GM18873 (cell line): ENCODE measurements around the gene MPV17L2.
"Not testable (repeated sequence)": the region's sequence is repeated elsewhere in the genome, so short reads cannot be mapped to it uniquely, and the experiment has no call there.

ENCODE experiments used
- ATAC-seq: cut with Tn5 transposase; IDR thresholded peaks from one replicate; pipeline ENCODE4 v1.9.1; 2021; ENCODE audit warnings: mild to moderate bottlenecking, moderate library complexity, moderate number of reproducible peaks; ENCODE audit not compliant: unreplicated experiment, low FRiP score

MPV17L2 gene

GRCh38 chr19:18192673-18193387, at the start of gene MPV17L2:
Gene MPV17L2, plus strand, starts transcription at chr19:18193218. Its CDS starts 64 bp downstream, at chr19:18193282.
- ATAC-seq: peak; percentile 82

- no peak for ATAC-seq
Observed at GRCh38 chr19:18143902-18144301, 49.1 kb upstream of the MPV17L2 start.

DNA sequence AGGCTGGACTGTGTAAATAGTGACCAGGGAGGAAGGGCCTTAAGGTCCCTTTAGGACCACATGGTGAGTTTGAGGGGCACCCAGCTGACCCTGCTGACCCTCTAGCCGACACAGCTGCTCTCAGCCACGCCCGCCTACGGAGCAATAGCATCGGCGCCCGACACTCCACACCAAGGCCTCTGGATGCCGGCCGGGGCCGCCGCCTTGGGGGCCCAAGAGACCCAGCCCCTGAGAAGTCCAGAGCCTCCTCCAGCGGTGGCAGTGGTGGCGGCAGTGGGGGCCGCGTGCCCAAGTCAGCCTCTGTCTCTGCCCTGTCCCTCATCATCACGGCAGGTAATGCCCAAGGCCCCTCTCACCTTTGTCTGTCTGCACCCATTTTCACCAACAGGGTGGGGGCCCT, 48.7 kb upstream of the MPV17L2 start:
- no peak for ATAC-seq

DNA sequence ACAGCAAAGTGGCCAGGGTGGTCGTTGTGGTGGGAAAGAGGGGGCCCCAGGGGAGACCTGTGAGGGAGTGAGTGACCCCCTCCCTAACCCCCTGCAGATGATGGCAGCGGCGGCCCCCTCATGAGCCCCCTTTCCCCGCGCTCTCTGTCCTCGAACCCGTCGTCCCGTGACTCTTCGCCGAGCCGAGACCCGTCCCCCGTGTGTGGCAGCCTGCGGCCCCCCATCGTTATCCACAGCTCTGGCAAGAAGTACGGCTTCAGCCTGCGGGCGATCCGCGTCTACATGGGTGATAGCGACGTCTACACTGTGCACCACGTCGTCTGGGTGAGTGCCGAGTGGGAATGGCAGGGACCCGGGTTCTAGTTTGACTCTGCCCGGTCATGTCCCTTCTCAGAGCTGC, 48.1 kb upstream of the MPV17L2 start:
- no peak for ATAC-seq

- ATAC-seq: no peak
Observed at GRCh38 chr19:18145391-18145999, 47.5 kb upstream of the MPV17L2 start.

DNA sequence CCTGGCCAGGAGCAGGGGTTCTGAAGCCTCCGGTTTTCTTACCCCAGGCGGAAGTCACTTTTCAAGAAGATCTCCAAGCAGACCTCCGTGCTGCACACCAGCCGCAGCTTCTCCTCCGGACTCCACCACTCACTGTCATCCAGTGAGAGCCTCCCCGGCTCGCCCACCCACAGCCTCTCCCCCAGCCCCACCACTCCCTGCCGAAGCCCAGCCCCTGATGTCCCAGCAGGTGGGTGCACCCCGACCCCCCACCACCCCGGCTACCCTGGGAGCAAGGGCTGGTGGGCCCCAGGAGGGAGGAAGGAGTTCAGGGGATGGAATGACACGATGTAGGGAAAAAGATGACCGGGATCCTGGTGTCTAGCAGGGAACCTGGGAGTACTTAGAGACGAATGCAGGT, 45.6 kb upstream of the MPV17L2 start:
- ATAC-seq: no peak

- no peak for ATAC-seq
Observed at GRCh38 chr19:18149596-18149975, 43.4 kb upstream of the MPV17L2 start.

DNA sequence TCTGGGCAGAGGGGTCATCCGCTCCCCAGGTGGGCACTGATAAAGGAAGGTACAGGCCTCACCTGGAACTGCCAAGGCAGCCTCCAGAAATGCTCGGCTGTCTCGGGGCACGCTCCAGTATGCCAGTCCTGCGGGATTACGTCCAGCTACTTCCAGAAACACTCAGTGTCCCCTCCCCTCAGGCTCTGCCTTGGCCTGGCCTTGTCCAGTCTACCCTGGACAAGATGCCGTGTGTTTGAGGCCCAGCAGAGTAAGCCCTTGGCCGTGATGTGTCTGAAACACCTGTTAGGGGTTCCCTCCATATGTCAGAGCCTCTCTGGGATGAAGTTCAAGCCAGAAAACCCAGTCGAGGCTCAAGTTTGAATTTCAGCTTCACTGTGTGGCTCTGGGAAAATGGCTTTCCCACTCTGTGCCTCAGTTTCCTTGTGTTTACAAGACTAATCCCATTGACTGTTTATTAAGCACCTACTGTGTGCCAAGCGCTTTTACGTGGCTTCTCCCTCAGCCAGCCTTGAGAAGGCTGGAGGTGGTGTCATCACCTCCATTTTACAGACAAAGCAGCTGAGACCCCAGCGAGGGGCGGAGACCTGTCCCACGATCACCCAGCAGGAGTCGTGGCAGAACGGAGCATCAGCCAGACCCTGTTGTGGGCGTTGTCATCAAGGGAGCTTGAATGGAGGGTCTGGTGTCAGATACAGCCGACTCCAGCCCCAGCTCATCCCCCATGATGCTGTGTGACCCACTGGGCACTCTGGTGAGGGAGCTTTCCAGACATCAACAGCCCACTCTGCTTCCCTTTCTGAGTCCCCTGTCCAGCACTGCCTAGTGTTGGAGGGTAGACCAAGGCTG, 42.0 kb upstream of the MPV17L2 start:
- ATAC-seq: no peak

DNA sequence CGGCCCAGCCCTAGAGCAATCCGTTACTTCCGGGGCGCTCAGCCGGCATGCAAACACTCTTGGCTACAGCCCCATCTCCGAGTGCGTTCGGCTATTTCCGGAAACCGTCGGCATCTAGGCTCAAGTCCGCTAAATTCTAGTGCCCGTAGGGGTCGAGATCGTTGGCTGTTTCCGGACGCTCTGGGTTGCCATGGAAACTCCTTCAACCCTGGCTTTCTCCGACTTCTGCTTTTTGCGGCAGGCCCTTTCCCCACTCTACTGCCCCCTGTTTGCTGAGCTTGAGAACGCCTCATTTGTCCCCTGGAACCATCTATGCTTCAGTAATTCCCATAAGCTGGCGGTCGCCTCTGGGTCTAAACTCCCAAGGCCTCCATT, 40.6 kb upstream of the MPV17L2 start:
- peak; percentile 57 for ATAC-seq

- ATAC-seq: peak; percentile 73
Observed at GRCh38 chr19:18152817-18153555, 40.0 kb upstream of the MPV17L2 start, which contains the start of gene PIK3R2. Gene PIK3R2, plus strand, starts transcription at chr19:18153163. Its CDS starts 2,717 bp downstream, at chr19:18155880.

DNA sequence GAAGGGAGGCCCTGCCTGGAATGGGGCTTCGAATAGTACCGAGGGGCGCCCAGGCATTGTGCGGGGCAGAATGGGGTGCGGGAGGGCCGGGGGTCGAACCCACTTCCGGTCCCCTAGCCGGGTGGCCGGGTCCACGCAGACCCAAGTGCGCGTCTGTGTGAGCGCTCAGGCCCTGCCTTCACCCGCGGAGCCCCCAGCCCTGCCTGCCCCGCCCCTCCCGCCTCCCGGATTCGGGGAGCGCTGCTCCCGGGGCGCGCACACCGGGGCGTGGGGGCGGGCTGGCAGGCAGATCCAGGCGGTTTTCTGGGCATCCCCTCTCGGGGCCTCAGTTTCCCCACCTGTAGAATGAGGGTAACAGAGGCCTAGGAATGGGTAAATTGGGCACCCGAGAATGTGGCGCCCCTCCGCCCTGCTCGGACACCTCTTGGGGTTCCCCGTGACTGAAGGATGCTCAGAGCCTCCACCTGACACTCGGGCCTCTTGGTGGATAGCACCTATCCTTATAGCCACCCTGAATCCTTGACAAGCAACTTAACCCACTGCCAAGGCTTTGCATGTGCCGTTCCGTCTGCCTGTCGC, 39.4 kb upstream of the MPV17L2 start:
- ATAC-seq: no peak

- no peak for ATAC-seq
Observed at GRCh38 chr19:18155095-18156087, 37.6 kb upstream of the MPV17L2 start.

GRCh38 chr19:18156268-18156667, 36.8 kb upstream of the MPV17L2 start:
- ATAC-seq: no peak

DNA sequence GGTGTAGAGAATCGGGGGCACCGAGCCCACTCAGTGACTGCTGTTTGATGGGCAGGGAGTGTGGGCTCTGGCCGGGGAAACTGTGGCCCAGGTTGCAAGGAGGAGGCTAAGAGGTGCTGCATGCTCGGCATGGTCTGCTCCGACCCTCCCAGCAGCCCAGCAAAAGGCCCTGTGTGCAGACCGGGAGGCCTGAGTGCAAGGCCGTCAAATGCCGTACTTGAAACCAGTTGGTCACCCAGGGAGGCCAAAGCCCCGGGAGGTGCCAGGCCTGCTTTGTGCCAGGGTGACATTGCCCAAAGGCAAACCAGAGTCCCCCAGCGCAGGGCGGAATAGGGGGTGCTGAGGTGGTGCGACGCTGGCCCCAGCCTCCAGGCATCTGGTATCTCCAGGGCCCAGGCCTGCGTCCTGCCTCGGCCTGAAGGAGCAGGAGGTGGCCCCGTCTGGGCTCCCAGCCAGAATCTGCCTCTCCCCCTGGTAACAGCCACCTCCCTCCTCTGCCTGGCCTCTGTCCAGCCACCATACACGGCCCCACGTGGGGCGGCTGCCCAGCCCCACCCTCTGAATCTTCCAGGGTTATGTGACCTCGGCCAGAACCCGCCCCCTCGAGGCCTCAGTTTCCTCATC, 36.1 kb upstream of the MPV17L2 start:
- no peak for ATAC-seq

DNA sequence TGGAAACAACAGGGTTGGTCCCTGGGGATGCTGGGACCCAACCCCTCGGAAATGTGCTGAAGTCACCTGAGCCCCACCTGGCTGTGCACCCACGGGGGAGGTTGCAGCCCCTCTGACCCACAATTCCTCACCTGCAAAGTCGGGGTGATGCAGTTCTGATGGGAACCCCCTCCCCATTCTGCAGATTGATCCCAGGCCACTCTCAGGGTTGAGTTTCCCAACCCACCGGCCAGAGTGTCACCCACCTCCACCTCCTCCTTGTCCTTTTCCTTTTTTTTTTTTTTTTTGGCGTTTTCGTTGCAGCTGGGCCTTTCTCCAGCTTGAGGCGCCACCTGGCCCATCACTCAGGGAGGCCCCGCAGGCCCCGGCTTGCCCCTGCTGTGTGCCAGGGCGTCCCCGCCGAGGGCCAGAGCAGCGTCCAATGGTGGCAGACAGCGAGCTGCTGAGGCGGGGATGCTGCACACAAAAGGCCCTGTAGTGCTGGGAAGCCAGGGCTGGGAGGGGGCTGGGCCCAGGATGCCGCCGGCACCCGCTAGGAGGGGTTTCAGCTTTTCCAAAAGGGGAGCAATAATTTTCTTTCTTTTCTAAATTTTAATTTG, 35.5 kb upstream of the MPV17L2 start:
- no peak for ATAC-seq

GRCh38 chr19:18158467-18158866, 34.6 kb upstream of the MPV17L2 start:
- ATAC-seq: no peak

DNA sequence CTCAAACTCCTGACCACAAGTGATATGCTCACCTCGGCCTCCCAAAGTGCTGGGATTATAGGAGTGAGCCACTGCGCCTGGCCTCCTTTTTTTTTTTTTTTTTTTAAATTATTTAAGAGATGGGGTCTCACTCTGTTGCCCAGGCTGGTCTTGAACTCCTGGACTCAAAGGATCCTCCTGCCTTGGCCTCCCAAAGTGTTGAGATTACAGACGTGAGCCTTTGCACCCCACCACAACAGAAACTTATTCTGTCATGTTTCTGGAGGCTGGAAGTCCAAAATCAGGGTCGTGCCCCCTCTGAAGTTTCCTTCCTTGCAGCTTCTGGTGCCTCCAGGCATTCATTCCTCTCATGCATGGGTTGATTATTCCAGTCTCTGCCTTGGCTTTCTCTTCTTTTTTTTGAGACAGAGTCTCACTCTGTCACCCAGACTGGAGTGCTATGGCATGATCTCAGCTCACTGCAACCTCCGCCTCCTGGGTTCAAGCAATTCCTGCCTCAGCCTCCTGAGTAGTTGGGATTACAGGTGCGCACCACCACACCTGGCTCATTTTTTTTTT, 33.9 kb upstream of the MPV17L2 start:
- ATAC-seq: not testable (repeated sequence)

DNA sequence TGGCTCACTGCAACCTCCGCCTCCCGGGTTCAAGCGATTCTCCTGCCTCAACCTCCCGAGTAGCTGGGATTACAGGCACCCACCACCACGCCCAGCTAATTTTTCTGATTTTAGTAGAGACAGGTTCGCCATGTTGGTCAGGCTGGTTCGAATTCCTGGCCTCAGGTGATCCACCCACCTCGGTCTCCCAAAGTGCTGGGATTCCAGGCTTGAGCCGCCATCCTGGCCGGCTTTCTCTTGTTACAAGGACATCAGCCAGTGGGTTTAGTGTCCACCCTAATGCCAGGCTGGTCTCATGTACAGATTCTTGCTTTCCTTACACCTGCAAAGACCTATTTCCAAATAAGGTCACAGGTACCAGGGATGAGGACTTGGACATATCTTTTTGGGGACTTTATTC, 33.2 kb upstream of the MPV17L2 start:
- ATAC-seq: no peak
